ENCODE data around the gene IPO5.
"Not testable (repeated sequence)": the region's sequence is repeated elsewhere in the genome, so short reads cannot be mapped to it uniquely, and the experiment has no call there.

Gene IPO5

DNA sequence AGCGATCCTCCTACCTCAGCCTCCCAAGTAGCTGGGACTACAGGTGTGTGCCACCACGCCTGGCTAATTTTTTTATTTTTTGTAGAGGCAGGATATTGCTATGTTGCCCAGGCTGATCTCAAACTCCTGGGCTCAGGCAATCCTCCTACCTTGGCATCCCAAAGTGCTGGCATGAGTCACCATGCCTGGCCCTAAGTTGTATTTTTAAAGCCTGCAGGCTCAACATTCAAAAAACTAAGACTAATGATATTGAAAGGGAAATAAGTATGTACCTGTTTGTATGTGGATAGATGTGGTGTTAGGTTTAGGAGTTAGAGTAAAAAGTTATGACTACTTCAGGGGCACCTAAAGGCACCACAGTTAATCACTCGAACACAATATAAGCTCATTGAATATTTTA is 5.4 kb upstream of the IPO5 start:
- DNase-seq (ENCODE audit: insufficient read length, low spot score) (no peak), FAIRE-seq (no peak)

GRCh38 chr13:97949316-97949715 is 4.2 kb upstream of the IPO5 start:
- FAIRE-seq; DNase-seq (ENCODE audit: insufficient read length, low spot score): not testable (repeated sequence)

- FAIRE-seq (no peak), DNase-seq (ENCODE audit: insufficient read length, low spot score) (no peak)
These were observed 2.1 kb upstream of the IPO5 start for GRCh38 chr13:97951376-97951775.

GRCh38 chr13:97952831-97953230 is 644 bp upstream of the IPO5 start:
- not testable (repeated sequence) for DNase-seq (ENCODE audit: insufficient read length, low spot score); FAIRE-seq

- DNase-seq (ENCODE audit: insufficient read length, low spot score), result no peak
- FAIRE-seq, result no peak
These were observed 7.9 kb downstream of the IPO5 start for GRCh38 chr13:97961340-97961739.

DNA sequence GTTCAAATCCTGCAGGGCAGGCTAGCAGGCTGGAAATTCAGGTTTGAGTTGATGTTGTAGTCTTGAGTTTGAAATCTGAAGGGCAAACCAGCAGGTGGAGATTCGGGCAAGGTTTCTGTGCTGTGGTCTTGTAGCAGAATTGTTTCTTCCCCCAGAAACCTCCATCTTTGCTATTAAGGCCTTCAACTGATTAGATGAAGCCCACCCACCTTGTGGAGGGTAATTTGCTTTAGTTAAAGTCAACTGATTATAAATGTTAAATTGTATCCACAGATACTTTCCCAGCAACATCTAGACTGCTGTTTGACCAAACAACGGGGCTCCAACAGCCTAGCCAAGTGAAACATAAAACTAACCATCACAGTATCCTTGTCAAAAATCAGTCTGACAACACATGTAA is 9.4 kb downstream of the IPO5 start:
- FAIRE-seq, result no peak
- DNase-seq (ENCODE audit: insufficient read length, low spot score), result no peak

DNA sequence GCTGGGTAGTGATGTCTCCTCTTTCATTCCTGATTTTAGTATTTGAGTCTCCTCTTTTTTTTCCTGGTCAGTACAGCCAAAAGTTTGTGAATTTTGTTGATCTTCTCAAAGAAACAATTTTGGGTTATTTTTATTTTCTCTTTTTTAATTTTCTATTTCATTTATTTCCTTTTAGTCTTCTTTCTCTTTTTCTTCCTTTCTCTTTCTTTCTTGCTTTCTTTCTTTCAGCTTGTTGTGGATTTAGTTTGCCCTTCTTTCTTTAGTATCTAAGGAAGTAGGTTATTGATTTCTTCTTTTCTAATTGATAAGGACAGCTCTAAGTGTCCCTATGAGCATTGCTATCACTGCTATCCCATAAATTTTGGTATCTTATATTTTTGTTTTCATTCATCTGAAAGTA is 13.8 kb downstream of the IPO5 start:
- FAIRE-seq (no peak), DNase-seq (ENCODE audit: insufficient read length, low spot score) (no peak)

DNA sequence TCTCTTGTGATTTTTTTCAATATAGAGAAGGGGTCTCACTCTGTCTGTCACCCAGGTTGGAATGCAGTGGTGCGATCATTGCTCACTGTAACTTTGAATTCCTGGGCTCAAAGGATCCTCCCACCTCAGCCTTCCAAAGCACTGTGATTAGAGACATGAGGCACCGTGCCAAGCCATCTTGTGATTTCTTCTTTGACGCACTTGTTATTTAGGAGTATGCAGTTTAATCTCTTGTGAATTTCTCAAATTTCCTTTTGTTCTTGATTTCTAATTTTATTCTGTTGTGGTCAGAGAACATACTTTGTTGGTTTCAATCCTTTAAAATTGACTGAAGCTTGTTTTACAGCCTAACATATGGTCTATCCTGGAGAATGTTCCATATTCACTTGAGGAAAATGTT is 14.5 kb downstream of the IPO5 start:
- FAIRE-seq, result no peak

DNA sequence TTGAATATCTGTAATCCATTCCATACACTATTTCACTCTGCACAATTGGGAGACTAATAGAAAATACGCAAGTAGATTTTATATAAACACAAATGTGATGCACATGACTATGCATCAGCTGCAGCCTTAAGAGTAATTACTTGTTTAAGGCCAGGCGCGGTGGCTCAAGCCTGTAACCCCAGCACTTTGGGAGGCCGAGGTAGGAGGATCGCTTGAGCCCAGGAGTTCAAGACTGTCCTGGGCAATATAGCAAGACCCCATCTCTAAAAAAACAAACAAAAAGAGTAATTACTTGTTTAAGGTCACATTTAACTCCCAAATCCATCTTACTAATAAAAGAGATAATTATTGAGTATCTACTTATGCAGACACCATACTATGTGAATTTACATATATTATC is 18.0 kb downstream of the IPO5 start:
- DNase-seq (ENCODE audit: insufficient read length, low spot score) (no peak), FAIRE-seq (no peak)

More for the DNA sequence above, 14.5 kb downstream of the IPO5 start:
- no peak for DNase-seq (ENCODE audit: insufficient read length, low spot score)

- no peak for DNase-seq (ENCODE audit: insufficient read length, low spot score)
- peak; percentile 37 for FAIRE-seq
These were observed 21.3 kb downstream of the IPO5 start for GRCh38 chr13:97974773-97975172.

DNA sequence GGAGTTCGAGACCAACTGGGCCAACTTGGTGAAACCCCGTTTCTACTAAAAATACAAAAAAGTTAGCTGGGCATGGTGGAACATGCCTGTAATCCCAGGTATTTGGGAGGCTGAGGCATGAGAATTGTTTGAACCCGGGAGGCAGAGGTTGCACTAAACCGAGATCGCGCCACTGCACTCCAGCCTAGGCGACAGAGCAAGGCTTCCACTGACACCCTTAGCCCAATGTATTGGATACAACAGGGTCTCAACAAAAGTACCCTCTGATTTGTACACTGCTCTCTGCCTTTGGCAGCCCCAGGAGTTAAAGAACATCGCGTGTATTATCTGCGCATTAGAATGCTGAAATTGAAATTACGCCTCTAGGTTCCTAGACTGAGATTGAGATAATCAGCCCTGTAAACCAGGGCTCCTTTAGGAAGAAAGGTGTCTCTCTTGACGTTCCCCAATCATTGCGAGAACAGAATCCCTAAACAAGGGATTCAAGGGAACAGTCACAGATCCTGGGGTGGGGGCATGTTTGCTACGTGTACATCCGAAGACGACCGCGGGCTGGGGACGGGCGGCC is 21.9 kb downstream of the IPO5 start:
- peak; percentile 76 for FAIRE-seq
- DNase-seq (ENCODE audit: insufficient read length, low spot score), result no peak

DNA sequence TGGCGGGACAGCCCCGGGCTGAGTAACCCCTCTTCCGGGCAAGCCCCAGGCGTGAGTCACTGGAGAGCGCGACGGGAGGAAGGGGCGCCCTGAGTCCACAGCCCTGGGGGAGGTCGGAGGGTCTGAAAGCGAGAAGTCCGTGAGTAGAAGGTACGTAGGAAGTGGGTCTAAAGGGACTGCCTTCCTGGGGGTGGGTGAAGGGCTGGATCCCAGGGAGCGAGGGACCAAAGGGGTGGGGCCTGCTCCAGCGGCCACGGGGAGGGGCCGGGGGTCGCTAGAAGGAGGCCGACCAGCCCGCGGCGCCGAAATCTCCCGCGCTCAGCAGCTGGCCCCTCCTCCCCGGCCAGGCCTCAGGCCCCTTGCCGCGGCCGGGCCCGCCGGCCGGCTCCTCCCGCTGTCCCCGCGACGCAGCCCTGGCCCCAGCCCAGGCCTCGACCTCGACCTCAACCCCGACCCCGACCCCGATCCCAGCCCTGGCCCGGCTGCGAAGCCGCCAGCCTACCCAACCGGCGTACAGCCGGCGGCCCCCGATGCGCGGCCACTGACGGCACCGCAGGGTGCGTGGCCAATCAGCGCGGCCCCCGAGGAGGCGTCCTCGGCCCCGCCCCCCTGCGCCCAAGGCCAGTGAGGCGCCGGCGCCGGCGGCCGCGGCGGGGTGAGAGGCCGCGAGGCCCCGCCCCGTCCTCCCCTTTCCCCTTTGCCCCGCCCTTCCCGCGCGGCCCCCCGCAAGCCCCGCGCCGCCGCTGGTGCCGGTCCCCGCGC is 22.6 kb downstream of the IPO5 start:
- DNase-seq (ENCODE audit: insufficient read length, low spot score) (peak; percentile 96), FAIRE-seq (peak; percentile 52)

GRCh38 chr13:97976610-97977521 is 23.4 kb downstream of the IPO5 start:
- peak; percentile 55 for FAIRE-seq
- no peak for DNase-seq (ENCODE audit: insufficient read length, low spot score)

GRCh38 chr13:97977982-97978381 is 24.5 kb downstream of the IPO5 start:
- DNase-seq (ENCODE audit: insufficient read length, low spot score) (no peak), FAIRE-seq (peak; percentile 33)

GRCh38 chr13:97978651-97979050 is 25.2 kb downstream of the IPO5 start:
- no peak for DNase-seq (ENCODE audit: insufficient read length, low spot score)
- peak; percentile 35 for FAIRE-seq

GRCh38 chr13:97979051-97979450 is 25.6 kb downstream of the IPO5 start:
- DNase-seq (ENCODE audit: insufficient read length, low spot score), result no peak
- no peak for FAIRE-seq

GRCh38 chr13:97979556-97979955 is 26.1 kb downstream of the IPO5 start:
- DNase-seq (ENCODE audit: insufficient read length, low spot score) (no peak), FAIRE-seq (peak; percentile 14)

DNA sequence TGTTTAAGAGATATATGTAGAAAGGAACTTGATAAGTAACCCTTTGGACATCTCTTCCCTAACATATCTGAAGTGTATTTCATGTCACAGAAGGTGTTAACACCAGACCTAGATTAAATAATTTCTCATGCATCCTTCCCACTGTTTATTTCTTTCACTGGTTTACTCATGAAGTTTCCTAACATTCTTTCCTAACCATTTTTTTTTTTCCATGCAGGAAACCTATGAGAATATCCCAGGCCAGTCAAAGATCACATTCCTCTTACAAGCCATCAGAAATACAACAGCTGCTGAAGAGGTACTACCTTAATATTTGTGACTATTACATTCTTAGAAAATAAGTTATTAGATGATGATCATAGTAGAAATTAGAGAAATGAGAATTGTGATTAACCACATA is 28.8 kb downstream of the IPO5 start:
- DNase-seq (ENCODE audit: insufficient read length, low spot score), result no peak
- FAIRE-seq, result peak; percentile 8

DNA sequence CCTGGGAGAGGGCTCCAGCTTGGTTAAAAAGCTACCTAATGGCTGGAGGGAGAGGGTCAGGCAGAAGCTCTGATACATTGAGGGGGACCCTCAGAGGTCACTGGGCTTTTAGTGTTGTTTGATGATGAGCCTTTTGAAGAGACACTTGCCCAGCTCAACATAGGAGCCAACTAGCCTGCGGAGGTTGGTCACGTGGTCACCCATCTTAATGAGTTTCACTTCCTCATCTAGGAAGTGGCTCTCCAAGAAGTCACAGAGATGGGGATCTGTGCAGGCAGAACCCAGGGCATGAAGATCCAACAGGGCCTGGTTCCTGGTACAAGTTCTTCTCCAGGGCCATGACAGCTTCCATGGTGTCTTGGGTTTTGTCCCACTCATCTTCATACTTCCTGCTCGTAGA is 33.4 kb downstream of the IPO5 start:
- DNase-seq (ENCODE audit: insufficient read length, low spot score) (no peak), FAIRE-seq (peak; percentile 79)

DNA sequence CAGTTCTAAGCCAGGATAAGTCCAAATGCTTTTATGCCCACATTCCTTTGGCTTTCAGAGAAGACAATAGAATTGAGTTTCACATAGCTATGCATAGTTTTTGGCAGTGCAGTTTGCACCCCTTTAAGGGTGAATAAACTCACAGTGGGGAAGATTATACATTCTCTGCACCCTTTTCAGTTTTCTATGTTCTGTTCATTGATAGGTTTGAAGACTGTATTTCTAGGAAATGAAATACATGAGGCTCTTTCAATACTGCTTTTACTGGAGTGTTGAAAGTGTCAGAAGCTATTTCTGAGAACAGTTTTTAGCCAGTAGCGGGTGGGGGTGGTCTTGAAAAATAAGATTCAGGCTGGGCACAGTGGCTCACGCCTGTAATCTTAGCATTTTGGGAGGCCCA is 46.2 kb downstream of the IPO5 start:
- DNase-seq (ENCODE audit: insufficient read length, low spot score) (no peak), FAIRE-seq (no peak)

- FAIRE-seq, result no peak
- no peak for DNase-seq (ENCODE audit: insufficient read length, low spot score)
These were observed 50.6 kb downstream of the IPO5 start for GRCh38 chr13:98004107-98004506.

Data from GM19239 (cell line).